Measurements from ENCODE around the gene PPP2R2B. TPM values are rescaled to one million over a fixed set of nuclear protein-coding genes. Genes with fewer than 3 reads are reported as not detected.

The PPP2R2B gene
- total RNA-seq, 1 donor from 2014 or later: 0.95 TPM

- intact Hi-C loops (cut with DNase I): no loop called here
- no peaks in the 10 kb centered on the region for H3K4me1 ChIP-seq
- no peak overlapping the region for H3K27ac ChIP-seq
- no peak for DNase-seq
- no peaks in the 10 kb centered on the region for H3K9me3 ChIP-seq
- no peaks in the 10 kb centered on the region for H3K36me3 ChIP-seq
- H3K27me3 ChIP-seq (ENCODE audit: low read depth): no peaks in the 10 kb centered on the region
- H3K4me3 ChIP-seq: no peak overlapping the region
- ATAC-seq: no peak
- TF ChIP-seq, protein P1, sequence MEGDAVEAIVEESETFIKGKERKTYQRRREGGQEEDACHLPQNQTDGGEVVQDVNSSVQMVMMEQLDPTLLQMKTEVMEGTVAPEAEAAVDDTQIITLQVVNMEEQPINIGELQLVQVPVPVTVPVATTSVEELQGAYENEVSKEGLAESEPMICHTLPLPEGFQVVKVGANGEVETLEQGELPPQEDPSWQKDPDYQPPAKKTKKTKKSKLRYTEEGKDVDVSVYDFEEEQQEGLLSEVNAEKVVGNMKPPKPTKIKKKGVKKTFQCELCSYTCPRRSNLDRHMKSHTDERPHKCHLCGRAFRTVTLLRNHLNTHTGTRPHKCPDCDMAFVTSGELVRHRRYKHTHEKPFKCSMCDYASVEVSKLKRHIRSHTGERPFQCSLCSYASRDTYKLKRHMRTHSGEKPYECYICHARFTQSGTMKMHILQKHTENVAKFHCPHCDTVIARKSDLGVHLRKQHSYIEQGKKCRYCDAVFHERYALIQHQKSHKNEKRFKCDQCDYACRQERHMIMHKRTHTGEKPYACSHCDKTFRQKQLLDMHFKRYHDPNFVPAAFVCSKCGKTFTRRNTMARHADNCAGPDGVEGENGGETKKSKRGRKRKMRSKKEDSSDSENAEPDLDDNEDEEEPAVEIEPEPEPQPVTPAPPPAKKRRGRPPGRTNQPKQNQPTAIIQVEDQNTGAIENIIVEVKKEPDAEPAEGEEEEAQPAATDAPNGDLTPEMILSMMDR (IDR thresholded peaks at IDR 0.05): no peak
Measured at GRCh38 chr5:146698651-146699050, 179.9 kb downstream of the PPP2R2B start.

- no peak overlapping the region for H3K4me3 ChIP-seq
- no peak overlapping the region for H3K27ac ChIP-seq
- no peaks in the 10 kb centered on the region for H3K9me3 ChIP-seq
- H3K36me3 ChIP-seq: no peaks in the 10 kb centered on the region
- no peaks in the 10 kb centered on the region for H3K27me3 ChIP-seq (ENCODE audit: low read depth)
- no peak for DNase-seq
- no peak for ATAC-seq
- intact Hi-C loops (cut with DNase I): no loop called here
- TF ChIP-seq, protein P1 (IDR thresholded peaks at IDR 0.05): no peak
- no peaks in the 10 kb centered on the region for H3K4me1 ChIP-seq
Measured at GRCh38 chr5:146697211-146697610, 181.3 kb downstream of the PPP2R2B start.

- Histone ChIP-seq H3K9me3 (no peaks in the 10 kb centered on the region), H3K4me1 (no peaks in the 10 kb centered on the region), H3K27me3 (ENCODE audit: low read depth) (no peaks in the 10 kb centered on the region), H3K36me3 (no peaks in the 10 kb centered on the region), H3K27ac (no peak overlapping the region), H3K4me3 (no peak overlapping the region)
- ATAC-seq: no peak
- TF ChIP-seq, protein P1 (IDR thresholded peaks at IDR 0.05): no peak
- intact Hi-C loops (cut with DNase I): no loop called here
- no peak for DNase-seq
Measured at GRCh38 chr5:146695646-146696045, 182.9 kb downstream of the PPP2R2B start.

GRCh38 chr5:146690880-146691355 lies 187.6 kb downstream of the PPP2R2B start:
- H3K36me3 ChIP-seq: no peaks in the 10 kb centered on the region
- no peak overlapping the region for H3K4me3 ChIP-seq
- H3K27ac ChIP-seq: no peak overlapping the region
- ATAC-seq: no peak
- intact Hi-C loops (cut with DNase I): no loop called here
- no peaks in the 10 kb centered on the region for H3K4me1 ChIP-seq
- H3K9me3 ChIP-seq: no peaks in the 10 kb centered on the region
- TF ChIP-seq, protein P1 (IDR thresholded peaks at IDR 0.05): no peak
- no peak for DNase-seq
- H3K27me3 ChIP-seq (ENCODE audit: low read depth): no peaks in the 10 kb centered on the region

GRCh38 chr5:146687630-146688029 lies 190.9 kb downstream of the PPP2R2B start:
- Histone ChIP-seq H3K4me1 (no peaks in the 10 kb centered on the region), H3K4me3 (no peak overlapping the region), H3K27ac (no peak overlapping the region), H3K9me3 (no peaks in the 10 kb centered on the region), H3K27me3 (ENCODE audit: low read depth) (no peaks in the 10 kb centered on the region), H3K36me3 (no peaks in the 10 kb centered on the region)
- intact Hi-C loops (cut with DNase I): no loop called here
- no peak for DNase-seq
- ATAC-seq: no peak
- TF ChIP-seq, protein P1 (IDR thresholded peaks at IDR 0.05): no peak

DNA sequence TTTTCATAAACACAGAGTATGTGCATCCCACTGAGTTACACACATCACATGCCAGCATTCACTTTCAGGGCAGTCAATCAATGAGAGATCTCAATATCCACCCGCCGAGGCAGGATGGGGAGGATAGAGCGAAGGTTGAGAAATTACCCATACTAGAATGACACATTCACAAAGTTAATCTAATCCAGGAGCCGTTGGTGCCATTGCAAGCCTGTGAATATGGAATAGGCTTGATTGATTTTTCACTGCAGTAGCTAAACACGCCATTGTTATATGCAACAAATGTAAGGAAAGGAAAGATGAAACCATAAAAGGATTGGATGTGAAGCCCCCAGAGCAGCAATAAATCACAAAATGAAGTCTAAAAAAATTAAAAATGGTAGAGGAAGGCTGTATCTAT lies 194.7 kb downstream of the PPP2R2B start:
- Histone ChIP-seq H3K27me3 (ENCODE audit: low read depth) (no peaks in the 10 kb centered on the region), H3K27ac (no peak overlapping the region), H3K4me1 (no peaks in the 10 kb centered on the region), H3K9me3 (no peaks in the 10 kb centered on the region), H3K36me3 (no peaks in the 10 kb centered on the region), H3K4me3 (no peak overlapping the region)
- intact Hi-C loops (cut with DNase I): no loop called here
- no peak for DNase-seq
- ATAC-seq: no peak
- TF ChIP-seq, protein P1 (IDR thresholded peaks at IDR 0.05): no peak
